Measurements from ENCODE around the gene GPHN.
"Not testable (repeated sequence)": the region's sequence is repeated elsewhere in the genome, so short reads cannot be mapped to it uniquely, and the experiment has no call there.

The GPHN gene

GRCh38 chr14:66815687-66816086 is 307.7 kb downstream of the GPHN start:
- no peak for DNase-seq

GRCh38 chr14:66824251-66824650 is 316.3 kb downstream of the GPHN start:
- DNase-seq = no peak

- no peak for DNase-seq
Measured at GRCh38 chr14:66827182-66827581, 319.2 kb downstream of the GPHN start.

- DNase-seq = no peak
Measured at GRCh38 chr14:66831173-66831572, 323.2 kb downstream of the GPHN start.

- DNase-seq = no peak
Measured at GRCh38 chr14:66833816-66834215, 325.9 kb downstream of the GPHN start.

- DNase-seq = not testable (repeated sequence)
Measured at GRCh38 chr14:66837436-66837835, 329.5 kb downstream of the GPHN start.

- no peak for DNase-seq
Measured at GRCh38 chr14:66842911-66843512, 335.1 kb downstream of the GPHN start.

- DNase-seq = no peak
Measured at GRCh38 chr14:66850258-66850888, 342.4 kb downstream of the GPHN start.

- DNase-seq = no peak
Measured at GRCh38 chr14:66853311-66853710, 345.4 kb downstream of the GPHN start.

- no peak for DNase-seq
Measured at GRCh38 chr14:66857867-66858266, 349.9 kb downstream of the GPHN start.

GRCh38 chr14:66859063-66859671 is 351.2 kb downstream of the GPHN start:
- DNase-seq = no peak

GRCh38 chr14:66881596-66881995 is 373.6 kb downstream of the GPHN start:
- DNase-seq = no peak

- DNase-seq = no peak
Measured at GRCh38 chr14:66884149-66884548, 376.2 kb downstream of the GPHN start.

- no peak for DNase-seq
Measured at GRCh38 chr14:66900719-66901118, 392.8 kb downstream of the GPHN start.

- DNase-seq = no peak
Measured at GRCh38 chr14:66910311-66910840, 402.4 kb downstream of the GPHN start.

- no peak for DNase-seq
Measured at GRCh38 chr14:66916421-66916820, 408.5 kb downstream of the GPHN start.

GRCh38 chr14:66918527-66918926 is 410.6 kb downstream of the GPHN start:
- DNase-seq = no peak

GRCh38 chr14:66920196-66920595 is 412.2 kb downstream of the GPHN start:
- DNase-seq = no peak

GRCh38 chr14:66923251-66923650 is 415.3 kb downstream of the GPHN start:
- DNase-seq = no peak

- no peak for DNase-seq
Measured at GRCh38 chr14:66939409-66939808, 431.5 kb downstream of the GPHN start.

GRCh38 chr14:66944872-66945271 is 436.9 kb downstream of the GPHN start:
- no peak for DNase-seq

- DNase-seq = no peak
Measured at GRCh38 chr14:66955159-66955558, 447.2 kb downstream of the GPHN start.

GRCh38 chr14:66959437-66960050 is 451.6 kb downstream of the GPHN start:
- DNase-seq = no peak

- no peak for DNase-seq
Measured at GRCh38 chr14:66965831-66966230, 457.9 kb downstream of the GPHN start.
